Mucosa of descending colon (tissue), 3 donors: ENCODE results near the gene MFAP1. TPM values are rescaled to one million over a fixed set of nuclear protein-coding genes. Genes with fewer than 3 reads are reported as not detected.

ENCODE experiments used
- ATAC-seq: fragments of 200-7000 bp; cut with Tn5 transposase; one replicate; pipeline ENCODE4 v1.9.1; 2020; ENCODE audit warnings: mild to moderate bottlenecking, moderate library complexity
- DNase-seq, 3 donors: peaks; one replicate each; pipeline ENCODE4 v3.0.0-alpha.2; 2020
- H3K36me3 ChIP-seq: fragments of 200-600 bp; one replicate; pipeline ENCODE4 v1.8.0; 2021; ENCODE audit warnings: low read depth, mild to moderate bottlenecking
- H3K4me1 ChIP-seq: fragments of 200-600 bp; one replicate; pipeline ENCODE4 v1.8.0; 2021; ENCODE audit warnings: low read depth, mild to moderate bottlenecking
- H3K4me3 ChIP-seq: fragments of 200-600 bp; one replicate; pipeline ENCODE4 v1.8.0; 2021; ENCODE audit warnings: mild to moderate bottlenecking
- H3K9me3 ChIP-seq: fragments of 200-600 bp; one replicate; pipeline ENCODE4 v1.8.0; 2021; ENCODE audit warnings: mild to moderate bottlenecking
- intact Hi-C, 2 donors: fragments of 100-400 bp; cut with DNase I in 1 of 2; cut with micrococcal nuclease in 1 of 2; formaldehyde crosslinking; loops; one replicate each; pipeline versions ENCODE4 v1.11.0 to v1.11.1; 2022; cut with DNase I, micrococcal nuclease
- total RNA-seq, 3 donors: library from RNA; stranded (reverse); fragmentation: NEBNext Ultra II Directional in 2 of 3; extraction: Animal tissue kit (Norgen Biotek cat#: 25700) in 2 of 3; gene quantifications; one replicate each; pipeline versions ENCODE4 v1.2.1 to v1.2.4, GENCODE V29; 2021 to 2023
- TF ChIP-seq, protein P1 (sequence below): fragments of 200-600 bp; IDR thresholded peaks from one replicate; pipeline ENCODE4 v1.8.0; 2022; ENCODE audit warnings: antibody characterized with exemption, mild to moderate bottlenecking
- donor health status: DM: no; HTN: no; CAD: no; lungs with moderate emphysema.
- donor health status: DM: no; HTN: no; CAD: no.
- donor health status: DM: no; HTN: yes; CAD: no.

MFAP1 gene
- total RNA-seq, 3 donors from 2014 or later, result 19.9 to 22.6 (median 20.9) TPM

DNA sequence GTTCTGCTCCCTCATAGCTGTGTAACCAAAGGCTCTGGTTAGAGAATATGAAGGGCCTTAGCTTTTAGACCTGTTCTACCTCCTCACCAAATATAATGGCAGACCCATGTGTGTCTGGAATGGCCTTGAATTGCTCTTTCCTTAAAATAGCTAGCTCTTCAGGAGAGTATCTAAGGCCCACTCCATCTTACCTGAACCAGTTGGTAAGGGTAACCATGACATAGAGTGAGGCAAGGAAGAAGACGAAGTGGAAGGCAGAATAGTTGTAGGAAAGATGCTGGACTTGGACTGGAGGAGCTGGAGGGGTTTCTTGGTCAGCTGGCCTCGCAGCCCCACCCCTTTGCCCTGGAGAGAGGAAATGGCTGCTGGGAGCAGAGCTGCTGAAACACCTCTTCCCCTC, 29.3 kb downstream of the MFAP1 start:
- ATAC-seq (no peak), DNase-seq (no peak)
- intact Hi-C loops, result no loop called here
- Histone ChIP-seq H3K4me3 (no peak overlapping the region), H3K4me1 (peaks cover 59% of the 10 kb centered on the region), H3K36me3 (peaks cover 3% of the 10 kb centered on the region), H3K9me3 (no peaks in the 10 kb centered on the region)
- TF ChIP-seq, protein P1, sequence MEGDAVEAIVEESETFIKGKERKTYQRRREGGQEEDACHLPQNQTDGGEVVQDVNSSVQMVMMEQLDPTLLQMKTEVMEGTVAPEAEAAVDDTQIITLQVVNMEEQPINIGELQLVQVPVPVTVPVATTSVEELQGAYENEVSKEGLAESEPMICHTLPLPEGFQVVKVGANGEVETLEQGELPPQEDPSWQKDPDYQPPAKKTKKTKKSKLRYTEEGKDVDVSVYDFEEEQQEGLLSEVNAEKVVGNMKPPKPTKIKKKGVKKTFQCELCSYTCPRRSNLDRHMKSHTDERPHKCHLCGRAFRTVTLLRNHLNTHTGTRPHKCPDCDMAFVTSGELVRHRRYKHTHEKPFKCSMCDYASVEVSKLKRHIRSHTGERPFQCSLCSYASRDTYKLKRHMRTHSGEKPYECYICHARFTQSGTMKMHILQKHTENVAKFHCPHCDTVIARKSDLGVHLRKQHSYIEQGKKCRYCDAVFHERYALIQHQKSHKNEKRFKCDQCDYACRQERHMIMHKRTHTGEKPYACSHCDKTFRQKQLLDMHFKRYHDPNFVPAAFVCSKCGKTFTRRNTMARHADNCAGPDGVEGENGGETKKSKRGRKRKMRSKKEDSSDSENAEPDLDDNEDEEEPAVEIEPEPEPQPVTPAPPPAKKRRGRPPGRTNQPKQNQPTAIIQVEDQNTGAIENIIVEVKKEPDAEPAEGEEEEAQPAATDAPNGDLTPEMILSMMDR, result no peak

DNA sequence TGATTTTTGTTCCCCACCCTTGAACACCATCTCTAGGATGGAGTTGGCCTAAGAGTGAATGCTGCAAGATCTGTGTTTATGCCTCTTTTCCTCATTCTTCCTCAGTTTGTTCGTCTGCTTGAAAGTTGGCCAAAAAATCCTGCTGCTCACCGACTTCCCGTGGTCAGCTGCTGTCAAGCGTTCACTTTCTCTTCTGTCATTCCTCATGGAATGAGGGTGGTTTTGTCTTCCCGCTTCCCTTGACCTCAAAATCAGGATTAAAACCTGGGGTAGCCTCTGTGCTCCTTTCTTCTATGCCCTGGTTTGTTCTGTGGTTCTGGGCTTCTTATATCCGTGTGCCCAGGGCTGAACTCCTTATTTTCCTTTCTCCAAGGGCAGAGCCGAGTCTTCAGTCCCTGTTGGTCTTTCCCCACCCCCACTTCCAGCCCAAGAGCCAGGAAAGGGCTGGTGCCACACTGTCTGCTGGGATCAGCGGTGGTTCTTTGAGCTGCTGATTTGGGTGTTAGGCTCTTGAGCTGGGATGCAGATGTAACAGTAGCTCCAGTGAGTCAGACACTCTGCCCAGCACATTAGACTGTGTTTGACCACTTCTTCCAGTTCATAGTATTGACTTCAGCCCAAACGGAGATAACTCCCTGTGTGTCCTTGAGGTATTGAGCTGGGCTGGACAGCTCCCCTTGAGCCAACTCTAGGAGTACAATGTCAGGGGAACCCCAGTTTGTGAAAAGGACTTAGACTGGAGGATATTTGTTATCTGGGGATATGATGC, 30.0 kb downstream of the MFAP1 start:
- no peak overlapping the region for H3K4me3 ChIP-seq
- no peaks in the 10 kb centered on the region for H3K9me3 ChIP-seq
- TF ChIP-seq, protein P1, result no peak
- intact Hi-C loops, result no loop called here
- peaks cover 3% of the 10 kb centered on the region for H3K36me3 ChIP-seq
- DNase-seq, result no peak
- peaks cover 52% of the 10 kb centered on the region for H3K4me1 ChIP-seq
- no peak for ATAC-seq

- TF ChIP-seq, protein P1, result no peak
- H3K4me1 ChIP-seq, result peaks cover 49% of the 10 kb centered on the region
- no peaks in the 10 kb centered on the region for H3K9me3 ChIP-seq
- ATAC-seq (no peak), DNase-seq (no peak)
- intact Hi-C loops, result no loop called here
- no peak overlapping the region for H3K4me3 ChIP-seq
- peaks cover 3% of the 10 kb centered on the region for H3K36me3 ChIP-seq
These were observed 30.8 kb downstream of the MFAP1 start for GRCh38 chr15:43793647-43794046.

GRCh38 chr15:43792761-43793476, 31.6 kb downstream of the MFAP1 start:
- ATAC-seq, result peak; percentile 49
- H3K36me3 ChIP-seq, result peaks cover 3% of the 10 kb centered on the region
- TF ChIP-seq, protein P1, result no peak
- H3K4me3 ChIP-seq, result peak overlapping the region; percentile 96
- intact Hi-C loops, result no loop called here
- H3K4me1 ChIP-seq, result peaks cover 42% of the 10 kb centered on the region
- peak; percentile 70 to 72 (median 71) for DNase-seq
- no peaks in the 10 kb centered on the region for H3K9me3 ChIP-seq

DNA sequence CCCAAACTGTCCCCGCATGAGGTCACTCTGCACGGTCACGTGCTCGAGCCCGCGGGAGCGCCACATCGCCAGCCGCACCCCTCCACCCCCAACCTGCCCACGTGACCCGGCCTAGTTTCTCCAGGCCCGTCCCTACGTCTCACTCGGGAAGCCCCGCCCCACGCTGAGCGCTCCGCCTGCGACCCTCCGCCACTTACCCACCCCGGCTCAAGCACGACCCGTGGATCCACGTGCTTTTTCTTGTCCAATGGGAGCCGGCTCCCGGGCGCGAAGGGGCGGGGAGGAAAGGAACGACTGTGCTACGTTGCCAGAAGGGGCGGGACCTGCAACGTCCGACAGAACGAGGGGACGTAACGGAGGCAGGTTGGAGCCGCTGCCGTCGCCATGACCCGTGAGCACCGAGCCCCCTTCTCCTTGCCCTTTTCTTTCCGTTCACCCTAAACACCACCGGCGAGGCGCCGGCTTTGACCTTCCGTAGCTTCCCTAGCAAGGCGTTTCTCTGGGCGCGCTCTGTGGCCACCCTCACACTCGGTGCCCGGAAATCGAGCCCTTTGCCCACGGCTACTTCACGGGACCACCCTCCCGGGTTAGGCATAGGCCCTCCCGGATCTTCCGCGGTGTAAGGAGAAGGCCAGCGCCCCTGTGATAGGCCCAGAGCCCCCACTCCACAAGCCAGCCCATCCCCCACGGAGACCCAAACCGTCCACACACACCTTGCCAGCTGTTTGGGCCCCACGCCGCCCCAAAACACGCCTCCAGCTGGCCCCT, 32.3 kb downstream of the MFAP1 start, which contains the start of gene SERF2:
TSS of gene SERF2 (plus strand) at position 328 of the 768 bp plus-strand sequence. CDS start at position 385, 57 bp downstream.
- TF ChIP-seq, protein P1, result no peak
- intact Hi-C loops, result no loop called here
- Histone ChIP-seq H3K4me1 (peaks cover 35% of the 10 kb centered on the region), H3K36me3 (peaks cover 3% of the 10 kb centered on the region), H3K9me3 (no peaks in the 10 kb centered on the region), H3K4me3 (peak within 1 kb of the TSS; percentile 96)
- DNase-seq (peak; percentile 100), ATAC-seq (peak; percentile 95)
